Neural progenitor cell (in vitro differentiated cells): ENCODE results near the gene ITGA2. TPM values are rescaled to one million over a fixed set of nuclear protein-coding genes. Genes with fewer than 3 reads are reported as not detected.

ENCODE experiments used
- DNase-seq: peaks from one replicate; pipeline ENCODE4 v3.0.0-alpha.2; 2016; ENCODE audit warnings: low spot score
- H2AFZ ChIP-seq: fragments of 200-600 bp; sonication (generic); replicated peaks from 2 replicates; pipeline ENCODE4 v1.6.1; 2016; ENCODE audit warnings: antibody characterized with exemption
- H3F3A ChIP-seq: fragments of 200-600 bp; sonication (generic); 2 replicates; pipeline ENCODE4 v1.6.1; 2016; ENCODE audit warnings: antibody characterized with exemption, low read depth
- H3K27ac ChIP-seq: fragments of 200-600 bp; sonication (generic); 2 replicates; pipeline ENCODE4 v1.5.1; 2016; ENCODE audit warnings: mild to moderate bottlenecking
- H3K27me3 ChIP-seq: fragments of 200-600 bp; sonication (generic); 2 replicates; pipeline ENCODE4 v1.6.1; 2016; ENCODE audit warnings: mild to moderate bottlenecking, moderate library complexity
- H3K36me3 ChIP-seq: fragments of 200-600 bp; sonication (generic); 2 replicates; pipeline ENCODE4 v1.5.1; 2016
- H3K4me1 ChIP-seq: fragments of 200-600 bp; sonication (generic); 2 replicates; pipeline ENCODE4 v1.6.1; 2016; ENCODE audit warnings: mixed run types
- H3K4me2 ChIP-seq: fragments of 200-600 bp; sonication (generic); 2 replicates; pipeline ENCODE4 v1.6.1; 2016
- H3K4me3 ChIP-seq: fragments of 200-600 bp; sonication (generic); 2 replicates; pipeline ENCODE4 v1.5.1; 2016
- H3K79me2 ChIP-seq: fragments of 200-600 bp; sonication (generic); 2 replicates; pipeline ENCODE4 v1.6.1; 2016; ENCODE audit warnings: low read depth
- H3K9ac ChIP-seq: fragments of 200-600 bp; sonication (generic); 2 replicates; pipeline ENCODE4 v1.6.1; 2016
- H3K9me3 ChIP-seq: fragments of 200-600 bp; sonication (generic); 2 replicates; pipeline ENCODE4 v1.5.1; 2016; ENCODE audit warnings: low read depth
- H4K20me1 ChIP-seq: fragments of 200-600 bp; sonication (generic); 2 replicates; pipeline ENCODE4 v1.6.1; 2016; ENCODE audit warnings: low read depth
- H3K27ac Mint-ChIP-seq: 3 replicates; pipeline ENCODE4 v1.8.0; 2021; ENCODE audit warnings: mixed read lengths
- H3K27me3 Mint-ChIP-seq: 2 replicates; pipeline ENCODE4 v1.8.0; 2022; ENCODE audit warnings: low read depth, mild to moderate bottlenecking, inconsistent platforms, moderate library complexity, mixed read lengths; ENCODE audit not compliant: insufficient read depth
- H3K36me3 Mint-ChIP-seq: 3 replicates; pipeline ENCODE4 v1.8.0; 2021; ENCODE audit warnings: mixed read lengths
- H3K4me1 Mint-ChIP-seq: 3 replicates; pipeline ENCODE4 v1.8.0; 2021; ENCODE audit warnings: mixed read lengths
- H3K4me3 Mint-ChIP-seq: 3 replicates; pipeline ENCODE4 v1.8.0; 2021; ENCODE audit warnings: mild to moderate bottlenecking, moderate library complexity, mixed read lengths
- H3K9me3 Mint-ChIP-seq: 3 replicates; pipeline ENCODE4 v1.8.0; 2020; ENCODE audit warnings: mixed read lengths
- CTCF ChIP-seq: fragments of 200-600 bp; sonication (generic); IDR thresholded peaks from 2 replicates; pipeline ENCODE4 v1.5.1; 2017; ENCODE audit warnings: antibody characterized with exemption, mild to moderate bottlenecking
- EZH2 ChIP-seq: fragments of 200-600 bp; sonication (generic); IDR thresholded peaks from 2 replicates; pipeline ENCODE4 v1.6.1; 2017; ENCODE audit warnings: antibody characterized with exemption, mild to moderate bottlenecking, moderate library complexity
- EZH2phosphoT487 ChIP-seq: fragments of 200-600 bp; sonication (generic); IDR thresholded peaks from 2 replicates; pipeline ENCODE4 v1.6.1; 2017; ENCODE audit warnings: antibody characterized with exemption
- total RNA-seq: library from RNA; depleted of rRNA; stranded (reverse); fragments of >200 nt; gene quantifications from 2 replicates; pipeline ENCODE4 v1.2.3, GENCODE V29; 2015; ENCODE audit warnings: low replicate concordance

Gene ITGA2
- total RNA-seq, 1 donor from 2014 or later, result 2.6 TPM

- Histone ChIP-seq H3F3A (no peaks in the 10 kb centered on the region), H3K4me1 (no peaks in the 10 kb centered on the region), H3K9me3 (no peaks in the 10 kb centered on the region), H3K27ac (no peak overlapping the region), H4K20me1 (no peaks in the 10 kb centered on the region), H3K9ac (no peak overlapping the region), H3K36me3 (no peaks in the 10 kb centered on the region), H3K4me3 (no peak overlapping the region), H3K27me3 (no peaks in the 10 kb centered on the region), H3K79me2 (no peaks in the 10 kb centered on the region), H3K4me2 (no peak overlapping the region), H2AFZ (no peak overlapping the region)
- no peak for TF ChIP-seq CTCF
- TF ChIP-seq EZH2phosphoT487, result no peak
- TF ChIP-seq EZH2, result no peak
- Mint-ChIP-seq H3K4me3 (no peak overlapping the region), H3K27ac (no peak overlapping the region), H3K9me3 (peaks cover 4% of the 10 kb centered on the region), H3K27me3 (peaks cover 2% of the 10 kb centered on the region), H3K36me3 (no peaks in the 10 kb centered on the region), H3K4me1 (no peaks in the 10 kb centered on the region)
- no peak for DNase-seq
Measured at GRCh38 chr5:52945040-52945439, 44.1 kb upstream of the ITGA2 start.

GRCh38 chr5:52947208-52947607 is 41.9 kb upstream of the ITGA2 start:
- no peaks in the 10 kb centered on the region for H3F3A ChIP-seq
- no peaks in the 10 kb centered on the region for H3K9me3 ChIP-seq
- H3K9ac ChIP-seq, result no peak overlapping the region
- no peaks in the 10 kb centered on the region for H3K4me1 Mint-ChIP-seq
- no peak overlapping the region for H3K27ac Mint-ChIP-seq
- no peak for DNase-seq
- no peak overlapping the region for H3K4me3 Mint-ChIP-seq
- H3K27ac ChIP-seq, result no peak overlapping the region
- H3K27me3 ChIP-seq, result no peaks in the 10 kb centered on the region
- peaks cover 4% of the 10 kb centered on the region for H3K9me3 Mint-ChIP-seq
- H2AFZ ChIP-seq, result no peak overlapping the region
- H3K4me3 ChIP-seq, result no peak overlapping the region
- peaks cover 2% of the 10 kb centered on the region for H3K27me3 Mint-ChIP-seq
- no peaks in the 10 kb centered on the region for H3K36me3 Mint-ChIP-seq
- TF ChIP-seq CTCF (no peak), EZH2 (no peak), EZH2phosphoT487 (no peak)
- H4K20me1 ChIP-seq, result no peaks in the 10 kb centered on the region
- H3K4me2 ChIP-seq, result no peak overlapping the region
- no peaks in the 10 kb centered on the region for H3K4me1 ChIP-seq
- no peaks in the 10 kb centered on the region for H3K79me2 ChIP-seq
- H3K36me3 ChIP-seq, result no peaks in the 10 kb centered on the region

- H3K36me3 ChIP-seq, result no peaks in the 10 kb centered on the region
- TF ChIP-seq EZH2phosphoT487 (no peak), EZH2 (no peak), CTCF (no peak)
- Mint-ChIP-seq H3K9me3 (peaks cover 4% of the 10 kb centered on the region), H3K4me3 (no peak overlapping the region), H3K4me1 (no peaks in the 10 kb centered on the region), H3K36me3 (no peaks in the 10 kb centered on the region), H3K27me3 (no peaks in the 10 kb centered on the region), H3K27ac (no peak overlapping the region)
- H2AFZ ChIP-seq, result no peak overlapping the region
- DNase-seq, result no peak
- no peaks in the 10 kb centered on the region for H3K27me3 ChIP-seq
- H4K20me1 ChIP-seq, result no peaks in the 10 kb centered on the region
- H3K9me3 ChIP-seq, result no peaks in the 10 kb centered on the region
- H3K4me1 ChIP-seq, result no peaks in the 10 kb centered on the region
- no peak overlapping the region for H3K4me3 ChIP-seq
- no peak overlapping the region for H3K4me2 ChIP-seq
- H3K9ac ChIP-seq, result no peak overlapping the region
- no peaks in the 10 kb centered on the region for H3K79me2 ChIP-seq
- no peak overlapping the region for H3K27ac ChIP-seq
- no peaks in the 10 kb centered on the region for H3F3A ChIP-seq
Measured at GRCh38 chr5:52947851-52948250, 41.3 kb upstream of the ITGA2 start.
